Spleen (tissue), 7 donors: Measurements from ENCODE around the gene CD164.

ENCODE experiments used
- CTCF ChIP-seq, 11 experiments: fragments of 200-600 bp in 7 of 11; fragments of 450-650 bp in 4 of 11; sonication (generic) in 4 of 11; IDR thresholded peaks in 8 of 11; conservative IDR thresholded peaks in 3 of 11; 1 replicate in 7 of 11; 2 replicates in 4 of 11; pipeline versions ENCODE4 v1.4.0 to v1.8.0; 2016 to 2021; ENCODE audit warnings: antibody characterized with exemption in 11 of 11, inconsistent platforms in 4 of 11, mild to moderate bottlenecking in 1 of 11
- POLR2AphosphoS5 ChIP-seq, 3 donors: sonication (generic); formaldehyde crosslinking; IDR thresholded peaks; one replicate each; pipeline ENCODE4 v1.5.1; 2017; ENCODE audit warnings: antibody characterized with exemption in 3 of 3
- donor health status: DM: no; HTN: no; CAD: no; lungs with moderate emphysema.
- donor health status: DM: no; HTN: no; CAD: no.
- donor health status: DM: no; HTN: no; CAD: no.

- TF ChIP-seq POLR2AphosphoS5 (IDR thresholded peaks at IDR 0.05) (peak in 2 of 3 donors; percentile 45 to 77), CTCF (IDR thresholded peaks at IDR 0.05 in 8 of 11, conservative IDR thresholded peaks at IDR 0.05 in 3 of 11) (peak in 10 of 11 experiments; percentile 6 to 70 (median 57))
These were observed 540 bp upstream of the CD164 start for GRCh38 chr6:109382576-109383437.
